ENCODE measurements around the gene ID1. TPM values are rescaled to one million over a fixed set of nuclear protein-coding genes. Genes with fewer than 3 reads are reported as not detected.
A peak's percentile ranks its signal among the peaks of the same experiment; 100 is the strongest.

The ID1 gene
- total RNA-seq (2014; rRNA removed; shearing (Covaris generic)) = 315 and 437 TPM in 2 replicates

GRCh38 chr20:31605031-31605901 lies at the start of gene ID1:
ID1 (plus strand) TSS chr20:31605289; CDS start chr20:31605388, 99 bp downstream.
- DNase-seq (ENCODE audit: low read depth) = peak; percentile 99

GRCh38 chr20:31559704-31560093 lies 45.4 kb upstream of the ID1 start:
- peak; percentile 74 for DNase-seq (ENCODE audit: low read depth)

- peak; percentile 84 for DNase-seq (ENCODE audit: low read depth)
Measured at GRCh38 chr20:31560094-31560745, 44.9 kb upstream of the ID1 start.

- DNase-seq (ENCODE audit: low read depth) = peak; percentile 99
Measured at GRCh38 chr20:31560746-31561598, 44.1 kb upstream of the ID1 start.

- no peak for DNase-seq (ENCODE audit: low read depth)
Measured at GRCh38 chr20:31562241-31562640, 42.8 kb upstream of the ID1 start.

DNA sequence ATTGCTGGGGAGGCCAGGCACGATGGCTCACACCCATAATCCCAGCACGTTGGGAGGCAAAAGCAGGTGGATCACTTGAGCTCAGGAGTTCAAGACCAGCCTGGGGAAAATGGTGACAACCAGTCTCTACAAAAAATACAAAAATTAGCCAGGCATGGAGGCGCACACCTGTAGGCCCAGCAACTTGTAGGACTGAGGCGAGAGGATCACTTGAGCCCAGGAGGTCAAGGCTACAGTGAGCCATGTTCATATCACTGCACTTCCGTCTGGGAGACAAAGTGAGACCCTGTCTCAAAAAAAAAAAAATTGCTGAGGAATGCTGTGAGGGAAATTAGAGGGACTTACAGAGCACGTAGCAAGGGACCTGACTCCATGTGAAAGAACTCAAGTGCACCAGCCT lies 40.8 kb upstream of the ID1 start:
- no peak for DNase-seq (ENCODE audit: low read depth)

DNA sequence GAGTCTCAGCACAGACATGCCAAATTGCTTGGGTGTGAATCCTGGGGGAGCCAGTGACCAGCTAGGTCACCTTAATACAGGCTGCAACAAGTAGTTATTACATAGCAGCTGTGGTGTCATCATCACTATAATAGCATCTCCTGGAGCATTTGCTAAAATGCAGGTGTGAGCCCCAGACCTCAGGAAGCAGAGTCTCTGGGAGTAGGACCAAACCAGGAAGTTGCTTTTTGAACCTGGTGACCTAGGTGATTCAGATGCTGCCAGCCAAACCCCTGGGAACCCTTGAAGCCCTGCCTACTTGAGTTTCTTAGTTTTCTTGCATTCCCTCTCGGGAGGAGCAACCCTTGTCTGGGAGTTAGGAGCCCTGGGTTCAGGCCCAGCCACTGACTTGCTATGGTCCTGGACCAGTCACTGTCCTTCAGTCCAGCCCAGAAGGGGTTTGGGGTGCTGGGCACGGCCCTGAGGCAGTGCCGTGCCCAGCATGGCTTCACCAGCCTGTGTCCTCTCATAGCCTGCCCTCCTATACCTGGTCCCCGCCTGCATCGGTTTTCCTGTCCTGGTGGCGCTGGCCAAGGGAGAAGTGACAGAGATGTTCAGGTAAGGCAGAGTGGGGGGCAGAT lies 39.3 kb upstream of the ID1 start:
- DNase-seq (ENCODE audit: low read depth) = no peak

- DNase-seq (ENCODE audit: low read depth) = no peak
Measured at GRCh38 chr20:31566319-31566657, 38.8 kb upstream of the ID1 start.

DNA sequence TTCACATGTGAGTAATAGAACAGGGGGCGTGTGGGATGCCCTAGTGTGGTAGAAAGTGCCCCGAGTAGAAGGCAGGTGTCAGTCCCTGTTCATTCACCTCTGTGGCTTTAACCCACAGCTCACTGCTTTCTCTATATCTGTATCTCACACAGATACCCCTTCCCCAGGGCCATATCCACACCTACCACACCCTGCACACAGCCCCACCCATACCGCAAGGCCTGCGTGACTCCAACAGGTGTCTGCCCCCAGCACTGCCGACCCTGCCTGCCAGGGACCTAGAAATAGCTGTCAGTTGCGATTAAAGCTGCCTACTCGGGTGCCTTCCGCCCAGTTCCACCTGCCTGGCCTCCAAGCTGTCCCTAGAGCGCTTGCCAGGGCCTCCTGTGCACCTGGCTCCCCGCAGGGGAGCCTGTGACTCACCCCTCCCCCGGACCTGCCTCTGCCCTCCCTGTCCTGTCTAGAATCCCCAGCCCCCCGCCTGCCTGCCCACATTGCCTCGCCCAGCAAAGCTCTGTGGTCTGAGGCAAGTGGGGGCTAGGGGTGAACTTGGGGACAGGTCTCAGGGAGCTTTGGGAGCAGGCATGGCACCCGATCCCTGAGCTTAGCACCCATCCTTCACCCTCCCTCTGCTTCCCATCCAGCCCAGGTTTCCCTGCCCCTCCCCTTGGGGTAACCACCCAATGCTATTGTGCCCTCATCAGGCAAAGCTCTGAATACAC lies 38.3 kb upstream of the ID1 start:
- no peak for DNase-seq (ENCODE audit: low read depth)

DNA sequence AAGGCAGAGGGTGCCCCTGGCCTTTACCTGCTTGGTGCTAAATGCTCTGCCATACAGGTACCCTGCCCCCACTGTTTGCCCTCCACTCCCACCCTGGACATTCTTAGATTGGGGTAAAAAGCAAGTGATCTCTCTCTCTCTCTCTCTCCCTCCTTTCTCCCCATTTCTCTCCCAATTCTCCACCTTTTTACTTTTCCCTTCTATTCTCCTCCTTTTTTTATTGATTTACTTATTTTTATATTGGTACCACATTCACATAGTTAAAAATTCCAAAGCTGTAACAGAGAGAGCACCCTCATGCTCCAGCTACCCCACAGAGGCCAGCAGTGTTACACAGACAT lies 37.7 kb upstream of the ID1 start:
- DNase-seq (ENCODE audit: low read depth) = no peak

DNA sequence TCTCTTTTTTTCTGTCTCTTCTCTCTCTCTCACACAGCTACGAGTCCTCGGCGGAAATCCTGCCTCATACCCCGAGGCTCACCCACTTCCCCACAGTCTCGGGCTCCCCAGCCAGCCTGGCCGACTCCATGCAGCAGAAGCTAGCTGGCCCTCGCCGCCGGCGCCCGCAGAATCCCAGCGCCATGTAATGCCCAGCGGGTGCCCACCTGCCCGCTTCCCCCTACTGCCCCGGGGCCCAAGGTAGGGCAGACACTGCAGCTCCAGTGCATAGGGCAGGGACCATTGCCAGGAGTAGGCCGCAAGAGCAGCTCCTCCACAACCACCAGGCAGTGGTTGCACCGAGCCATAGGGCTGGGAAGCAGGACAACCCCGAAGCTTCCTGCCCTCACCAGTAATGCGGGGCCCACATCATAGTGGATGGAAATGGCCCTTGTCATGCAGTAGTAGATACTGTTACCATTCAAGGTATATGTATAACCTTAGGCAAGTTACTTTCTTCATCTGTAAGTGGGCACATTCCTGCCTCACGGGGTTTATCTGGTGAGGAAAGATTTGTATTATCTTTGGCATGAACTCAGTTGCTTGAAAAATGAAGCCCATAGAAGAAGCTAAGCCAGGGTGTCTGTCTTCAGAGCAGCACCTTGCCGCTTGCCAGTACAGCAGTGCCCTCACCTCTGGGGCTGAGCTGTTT lies 36.9 kb upstream of the ID1 start:
- DNase-seq (ENCODE audit: low read depth) = no peak

GRCh38 chr20:31568773-31569162 lies 36.3 kb upstream of the ID1 start:
- no peak for DNase-seq (ENCODE audit: low read depth)

DNA sequence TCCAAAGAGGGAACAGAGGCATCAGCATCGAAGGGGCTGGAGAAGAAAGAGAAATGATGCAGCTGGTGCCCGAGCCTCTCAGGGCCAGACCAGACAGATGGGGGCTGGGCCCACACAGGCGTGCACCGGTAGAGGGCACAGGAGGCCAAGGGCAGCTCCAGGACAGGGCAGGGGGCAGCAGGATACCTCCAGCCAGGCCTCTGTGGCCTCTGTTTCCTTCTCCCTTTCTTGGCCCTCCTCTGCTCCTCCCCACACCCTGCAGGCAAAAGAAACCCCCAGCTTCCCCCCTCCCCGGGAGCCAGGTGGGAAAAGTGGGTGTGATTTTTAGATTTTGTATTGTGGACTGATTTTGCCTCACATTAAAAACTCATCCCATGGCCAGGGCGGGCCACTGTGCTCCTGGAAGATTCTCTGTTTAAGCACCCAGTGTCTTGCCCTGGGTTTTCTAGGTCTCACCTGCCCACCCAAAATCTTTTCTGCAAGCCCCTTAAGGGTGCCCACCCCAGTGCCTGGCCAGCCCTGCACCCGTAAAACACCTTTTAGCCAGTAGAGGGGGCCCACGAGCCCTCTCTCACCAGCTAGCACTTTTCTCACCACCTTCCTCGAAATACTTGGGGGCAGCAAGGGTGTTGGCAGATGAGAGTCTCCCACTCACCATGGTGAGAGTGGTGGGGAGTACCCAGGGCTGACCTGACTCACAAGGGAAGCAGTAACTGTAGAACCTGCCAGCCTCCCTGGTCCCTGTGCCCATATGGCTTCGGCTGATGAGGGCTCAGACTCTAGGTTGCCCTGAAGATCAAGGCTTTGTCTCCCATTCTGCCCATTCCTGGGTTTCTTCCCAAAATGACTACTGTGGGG lies 35.7 kb upstream of the ID1 start:
- peak; percentile 73 for DNase-seq (ENCODE audit: low read depth)

DNA sequence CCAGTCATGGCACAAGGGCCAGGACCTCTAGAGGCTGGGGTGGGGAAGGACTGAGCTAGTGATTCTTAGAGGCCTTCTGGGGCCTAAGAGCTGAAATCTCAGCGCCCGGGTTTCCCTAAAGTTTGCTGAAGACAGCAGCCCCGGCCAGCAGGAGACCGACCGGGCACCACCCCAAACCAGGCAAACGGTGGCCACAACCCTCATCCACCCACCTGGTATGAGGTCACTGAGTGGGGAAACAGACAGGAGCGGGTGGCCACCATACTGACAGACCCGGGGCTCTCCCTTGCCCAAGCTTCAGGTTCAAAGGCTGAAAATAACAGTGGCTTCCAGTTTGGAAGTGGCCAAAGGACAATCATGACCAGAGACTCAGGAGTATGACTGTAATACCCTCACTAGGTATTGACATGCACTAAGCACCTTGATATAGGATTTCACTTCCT lies 35.0 kb upstream of the ID1 start:
- no peak for DNase-seq (ENCODE audit: low read depth)

GRCh38 chr20:31570735-31571617 lies 34.1 kb upstream of the ID1 start:
- DNase-seq (ENCODE audit: low read depth) = peak; percentile 99

DNA sequence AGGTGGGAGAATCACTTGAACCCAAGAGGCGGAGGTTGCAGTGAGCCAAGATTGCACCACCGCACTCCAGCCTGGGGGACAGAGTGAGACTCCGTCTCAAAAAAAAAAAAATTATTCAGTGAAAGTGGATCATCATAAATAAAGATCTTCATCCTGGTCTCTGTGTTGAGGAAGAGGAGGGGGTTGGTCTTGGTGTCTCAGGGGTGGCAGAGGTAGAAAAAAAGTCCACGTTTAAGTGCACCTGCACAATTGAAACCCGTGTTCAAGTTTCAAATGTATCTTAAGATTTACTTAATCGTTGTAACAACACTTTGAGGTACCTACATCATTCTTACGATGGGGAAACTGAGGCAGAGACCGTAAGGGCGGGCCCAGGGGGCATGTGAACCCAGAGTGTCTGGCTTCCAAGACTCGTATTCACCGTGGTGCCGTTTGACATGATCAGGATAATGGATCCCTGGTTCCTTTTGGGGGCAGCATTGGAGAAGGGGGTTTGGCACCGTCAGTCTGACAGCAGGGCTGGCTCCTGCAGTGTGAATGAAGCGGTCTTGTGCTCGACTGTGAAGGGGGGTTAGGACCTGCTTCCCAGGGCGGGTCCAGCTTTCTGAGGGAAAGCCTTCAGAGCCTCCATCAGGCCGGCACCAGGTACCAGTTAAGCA lies 32.9 kb upstream of the ID1 start:
- DNase-seq (ENCODE audit: low read depth) = no peak

DNA sequence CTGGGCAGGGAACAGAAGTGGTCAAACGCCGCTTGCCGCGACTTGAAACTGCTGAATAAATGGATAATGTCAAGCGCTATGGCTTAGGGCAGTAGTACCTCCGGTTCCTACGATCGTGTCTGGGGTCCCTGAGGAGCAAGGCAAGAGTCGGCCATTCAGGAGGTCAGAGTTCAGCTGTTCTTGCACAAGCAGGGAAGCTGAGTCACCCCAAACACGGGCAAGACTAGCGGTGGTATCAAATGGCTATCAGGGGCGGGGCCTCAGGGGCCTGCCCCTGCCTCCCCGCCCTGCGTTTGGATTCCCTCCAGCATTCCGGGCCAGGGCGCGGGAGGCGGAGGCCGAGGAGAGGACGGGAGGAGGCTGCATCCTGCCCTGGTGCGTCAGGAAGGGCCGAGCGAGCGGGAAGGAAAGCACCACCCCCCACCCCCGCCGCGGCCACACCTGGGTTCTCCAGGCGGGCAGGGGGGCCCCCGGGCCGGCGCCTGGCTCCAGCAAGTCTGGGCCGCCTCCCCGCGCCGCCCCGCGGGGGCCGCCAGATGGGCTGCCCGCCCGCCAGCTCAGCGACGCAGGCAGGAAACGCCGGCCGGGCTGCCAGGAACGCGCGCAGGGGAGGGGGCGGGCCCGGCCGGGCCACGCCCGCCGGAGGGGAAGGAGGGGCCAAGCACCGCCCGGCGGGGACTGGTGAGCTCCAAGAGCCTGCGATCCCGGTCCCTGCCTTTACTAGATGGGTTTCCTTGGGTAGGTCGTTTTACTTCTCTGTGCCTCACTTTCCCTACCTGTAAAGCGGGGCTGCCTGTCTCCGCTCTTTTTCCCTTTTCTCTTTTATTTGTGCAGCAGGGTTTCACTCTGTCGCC lies 32.2 kb upstream of the ID1 start:
- DNase-seq (ENCODE audit: low read depth) = peak; percentile 100

Measured in RPMI7951 (cell line).